Adrenal gland (tissue), 5 donors: ENCODE measurements around the gene XPO4.
"Not testable (repeated sequence)": the region's sequence is repeated elsewhere in the genome, so short reads cannot be mapped to it uniquely, and the experiment has no call there.

Experiments used
- CTCF ChIP-seq, 6 experiments: fragments of 450-650 bp in 4 of 6; fragments of 200-600 bp in 2 of 6; sonication (generic) in 1 of 6; IDR thresholded peaks; 1 replicate in 5 of 6; 2 replicates in 1 of 6; pipeline versions ENCODE4 v1.5.1 to v1.8.0; 2016 to 2021; ENCODE audit warnings: antibody characterized with exemption in 6 of 6, mild to moderate bottlenecking in 2 of 6, moderate library complexity in 1 of 6
- POLR2A ChIP-seq, 2 donors: fragments of 450-650 bp; IDR thresholded peaks; one replicate each; pipeline ENCODE4 v1.6.1; 2017; ENCODE audit warnings: antibody characterized with exemption in 2 of 2, mild to moderate bottlenecking in 2 of 2, moderate library complexity in 1 of 2
- donor health status: DM: no; HTN: no; CAD: no.

GRCh38 chr13:20925395-20925790 is 22.8 kb upstream of the XPO4 start:
- TF ChIP-seq POLR2A, CTCF (IDR thresholded peaks at IDR 0.05): not testable (repeated sequence)
